ENCODE measurements around the gene VASH2. TPM values are rescaled to one million over a fixed set of nuclear protein-coding genes. Genes with fewer than 3 reads are reported as not detected.

The VASH2 gene
- total and polyA plus RNA-seq, 2 experiments from 2014 or later, result 0.06 TPM; not detected in 1

GRCh38 chr1:212942679-212943392, 7.5 kb upstream of the VASH2 start:
- Histone ChIP-seq H3K9me3 (ENCODE audit: low read depth) (no peaks in the 10 kb centered on the region), H3K9me2 (ENCODE audit: insufficient read depth) (no peaks in the 10 kb centered on the region), H3K4me1 (ENCODE audit: insufficient read depth) (no peaks in the 10 kb centered on the region), H3F3A (ENCODE audit: insufficient read depth) (no peaks in the 10 kb centered on the region), H4K20me1 (ENCODE audit: insufficient read depth) (no peaks in the 10 kb centered on the region), H3K36me3 (ENCODE audit: low read depth) (no peaks in the 10 kb centered on the region), H2AFZ (no peak overlapping the region), H3K9ac (no peak overlapping the region), H3K4me3 (no peak overlapping the region), H3K27me3 (replicated peaks; ENCODE audit: insufficient read depth) (peaks cover 12% of the 10 kb centered on the region; the same call in 1 of the 2 replicates), H3K4me2 (ENCODE audit: unreplicated experiment) (no peak overlapping the region), H3K27ac (no peak overlapping the region), H3K79me2 (ENCODE audit: insufficient read depth) (no peaks in the 10 kb centered on the region)
- 41 to 44% methylated on average over 6 of the region's 6 CpGs for WGBS, 2 experiments (ENCODE audit: low coverage in 1 of 2, low lambda C conversion rate in 2 of 2, missing lambda C conversion rate in 2 of 2)
- DNase-seq, result no peak
- in situ Hi-C loops (cut with MboI), result no loop called here
- TF ChIP-seq EZH2 (IDR thresholded peaks at IDR 0.05; ENCODE audit: insufficient read depth, poor library complexity, severe bottlenecking), result no peak
- TF ChIP-seq EZH2phosphoT487 (IDR thresholded peaks at IDR 0.05; ENCODE audit: insufficient read depth, low read depth), result no peak

GRCh38 chr1:212943393-212943710, 7.0 kb upstream of the VASH2 start:
- Histone ChIP-seq H3K27me3 (replicated peaks; ENCODE audit: insufficient read depth) (peaks cover 12% of the 10 kb centered on the region; the same call in 1 of the 2 replicates), H3K27ac (no peak overlapping the region), H3K4me3 (no peak overlapping the region), H3K79me2 (ENCODE audit: insufficient read depth) (no peaks in the 10 kb centered on the region), H3K36me3 (ENCODE audit: low read depth) (no peaks in the 10 kb centered on the region), H4K20me1 (ENCODE audit: insufficient read depth) (no peaks in the 10 kb centered on the region), H3K9ac (no peak overlapping the region), H3K9me2 (ENCODE audit: insufficient read depth) (no peaks in the 10 kb centered on the region), H3F3A (ENCODE audit: insufficient read depth) (no peaks in the 10 kb centered on the region), H3K4me2 (ENCODE audit: unreplicated experiment) (no peak overlapping the region), H3K4me1 (ENCODE audit: insufficient read depth) (no peaks in the 10 kb centered on the region), H3K9me3 (ENCODE audit: low read depth) (no peaks in the 10 kb centered on the region), H2AFZ (no peak overlapping the region)
- in situ Hi-C loops (cut with MboI), result no loop called here
- TF ChIP-seq EZH2 (IDR thresholded peaks at IDR 0.05; ENCODE audit: insufficient read depth, poor library complexity, severe bottlenecking) (no peak), EZH2phosphoT487 (IDR thresholded peaks at IDR 0.05; ENCODE audit: insufficient read depth, low read depth) (no peak)
- no peak for DNase-seq
- 40 to 41% methylated on average over 4 of the region's 4 CpGs for WGBS, 2 experiments (ENCODE audit: low coverage in 1 of 2, low lambda C conversion rate in 2 of 2, missing lambda C conversion rate in 2 of 2)

GRCh38 chr1:212944229-212944901, 6.0 kb upstream of the VASH2 start:
- Histone ChIP-seq H3K9ac (no peak overlapping the region), H3K9me3 (ENCODE audit: low read depth) (no peaks in the 10 kb centered on the region), H3K4me3 (no peak overlapping the region), H2AFZ (no peak overlapping the region), H3K4me1 (ENCODE audit: insufficient read depth) (no peaks in the 10 kb centered on the region), H4K20me1 (ENCODE audit: insufficient read depth) (no peaks in the 10 kb centered on the region), H3K79me2 (ENCODE audit: insufficient read depth) (no peaks in the 10 kb centered on the region), H3K4me2 (ENCODE audit: unreplicated experiment) (no peak overlapping the region), H3K27ac (no peak overlapping the region), H3K27me3 (replicated peaks; ENCODE audit: insufficient read depth) (peaks cover 22% of the 10 kb centered on the region; the same call in 1 of the 2 replicates), H3F3A (ENCODE audit: insufficient read depth) (no peaks in the 10 kb centered on the region), H3K36me3 (ENCODE audit: low read depth) (no peaks in the 10 kb centered on the region), H3K9me2 (ENCODE audit: insufficient read depth) (no peaks in the 10 kb centered on the region)
- in situ Hi-C loops (cut with MboI), result no loop called here
- WGBS, 2 experiments (ENCODE audit: low coverage in 1 of 2, low lambda C conversion rate in 2 of 2, missing lambda C conversion rate in 2 of 2), result 60 to 61% methylated on average over 6 of the region's 6 CpGs
- TF ChIP-seq EZH2 (IDR thresholded peaks at IDR 0.05; ENCODE audit: insufficient read depth, poor library complexity, severe bottlenecking), result no peak
- DNase-seq, result no peak

- H3K4me2 ChIP-seq (ENCODE audit: unreplicated experiment), result no peak overlapping the region
- H3K27ac ChIP-seq, result no peak overlapping the region
- 41 to 53% methylated on average over 2 of the region's 2 CpGs for WGBS, 2 experiments (ENCODE audit: low coverage in 1 of 2, low lambda C conversion rate in 2 of 2, missing lambda C conversion rate in 2 of 2)
- H3K79me2 ChIP-seq (ENCODE audit: insufficient read depth), result no peaks in the 10 kb centered on the region
- no peak for DNase-seq
- in situ Hi-C loops (cut with MboI), result no loop called here
- H3K9ac ChIP-seq, result no peak overlapping the region
- H2AFZ ChIP-seq, result no peak overlapping the region
- no peaks in the 10 kb centered on the region for H3K9me2 ChIP-seq (ENCODE audit: insufficient read depth)
- peaks cover 28% of the 10 kb centered on the region for H3K27me3 ChIP-seq (replicated peaks; ENCODE audit: insufficient read depth)
- H3K36me3 ChIP-seq (ENCODE audit: low read depth), result no peaks in the 10 kb centered on the region
- no peaks in the 10 kb centered on the region for H3K4me1 ChIP-seq (ENCODE audit: insufficient read depth)
- H3F3A ChIP-seq (ENCODE audit: insufficient read depth), result no peaks in the 10 kb centered on the region
- no peak overlapping the region for H3K4me3 ChIP-seq
- TF ChIP-seq EZH2phosphoT487 (IDR thresholded peaks at IDR 0.05; ENCODE audit: insufficient read depth, low read depth) (no peak), EZH2 (IDR thresholded peaks at IDR 0.05; ENCODE audit: insufficient read depth, poor library complexity, severe bottlenecking) (no peak)
- H4K20me1 ChIP-seq (ENCODE audit: insufficient read depth), result no peaks in the 10 kb centered on the region
- no peaks in the 10 kb centered on the region for H3K9me3 ChIP-seq (ENCODE audit: low read depth)
These were observed 5.3 kb upstream of the VASH2 start for GRCh38 chr1:212945056-212945455.

All from GM23248 (cell line).